GM08714 (cell line): ENCODE data around the gene INSL3.
"Not testable (repeated sequence)": the region's sequence is repeated elsewhere in the genome, so short reads cannot be mapped to it uniquely, and the experiment has no call there.

Source experiments
- H3K4me3 ChIP-seq: fragments of 200-500 bp; sonication (Bioruptor generic); 2 replicates; pipeline ENCODE4 v1.5.1; 2014; ENCODE audit warnings: mild to moderate bottlenecking, low read length, inconsistent platforms
- ZNF274 ChIP-seq: IDR thresholded peaks from 2 replicates; pipeline ENCODE4 v1.6.1; 2012; ENCODE audit warnings: mild to moderate bottlenecking, low read depth, low read length

Gene INSL3

GRCh38 chr19:17794412-17794730 lies 26.9 kb downstream of the INSL3 start:
- TF ChIP-seq ZNF274, result no peak
- H3K4me3 ChIP-seq, result no peak overlapping the region

- TF ChIP-seq ZNF274, result no peak
- no peak overlapping the region for H3K4me3 ChIP-seq
Observed at GRCh38 chr19:17790059-17790780, 31.1 kb downstream of the INSL3 start.

DNA sequence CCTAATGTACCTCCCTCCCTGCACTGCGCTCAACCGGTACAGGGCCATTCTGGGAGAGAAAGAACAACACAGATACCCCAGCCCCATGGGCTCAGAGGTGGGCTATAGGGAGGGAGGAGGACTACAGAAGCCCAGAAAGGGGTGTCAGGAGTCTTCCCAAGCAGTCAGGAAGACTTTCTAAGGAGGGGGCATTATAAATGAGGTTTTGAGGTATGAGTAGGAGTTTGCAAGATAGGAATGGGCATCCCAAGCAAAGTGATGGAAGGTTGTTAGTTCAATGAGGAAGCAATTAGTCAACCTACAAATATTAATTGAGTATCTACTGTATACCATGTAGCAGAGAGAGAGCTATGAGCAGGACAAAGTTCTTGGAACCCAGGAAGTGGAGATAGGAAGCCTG lies 32.7 kb downstream of the INSL3 start:
- no peak overlapping the region for H3K4me3 ChIP-seq
- no peak for TF ChIP-seq ZNF274

DNA sequence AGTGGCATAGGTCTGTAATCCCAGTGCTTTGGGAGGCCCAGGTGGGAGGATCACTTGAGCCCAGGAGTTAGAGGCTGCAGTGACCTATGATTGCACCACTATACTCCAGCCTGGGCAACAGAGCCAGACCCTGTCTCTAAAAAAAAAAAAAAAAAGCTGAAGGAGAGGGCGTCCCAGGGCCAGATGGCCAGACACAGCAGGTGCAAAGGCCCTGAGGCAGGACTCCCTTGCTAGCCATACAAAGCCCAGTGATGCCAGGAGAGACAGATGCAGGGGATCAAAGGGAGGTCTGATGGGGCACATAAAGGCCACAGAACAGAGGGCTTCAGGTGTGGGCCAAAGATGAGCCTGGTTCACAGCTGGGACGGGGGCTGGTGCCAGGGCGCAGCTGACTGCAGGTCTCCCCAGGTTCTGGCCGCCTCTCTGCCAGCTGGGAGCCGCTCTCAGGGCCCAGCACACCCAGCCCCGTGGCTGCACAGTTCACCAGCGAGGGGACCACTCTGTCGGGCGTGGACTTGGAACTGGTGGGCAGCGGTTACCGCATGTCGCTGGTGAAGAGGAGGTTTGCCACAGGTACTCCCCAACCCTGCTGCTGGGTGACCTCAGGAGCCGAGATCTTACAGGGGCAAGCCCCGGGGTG lies 33.9 kb downstream of the INSL3 start:
- TF ChIP-seq ZNF274, result no peak
- no peak overlapping the region for H3K4me3 ChIP-seq

GRCh38 chr19:17784201-17785008 lies 36.9 kb downstream of the INSL3 start:
- no peak for TF ChIP-seq ZNF274
- no peak overlapping the region for H3K4me3 ChIP-seq

GRCh38 chr19:17783721-17784120 lies 37.6 kb downstream of the INSL3 start:
- not testable (repeated sequence) for H3K4me3 ChIP-seq

GRCh38 chr19:17780781-17781180 lies 40.5 kb downstream of the INSL3 start:
- TF ChIP-seq ZNF274, result no peak
- no peak overlapping the region for H3K4me3 ChIP-seq

DNA sequence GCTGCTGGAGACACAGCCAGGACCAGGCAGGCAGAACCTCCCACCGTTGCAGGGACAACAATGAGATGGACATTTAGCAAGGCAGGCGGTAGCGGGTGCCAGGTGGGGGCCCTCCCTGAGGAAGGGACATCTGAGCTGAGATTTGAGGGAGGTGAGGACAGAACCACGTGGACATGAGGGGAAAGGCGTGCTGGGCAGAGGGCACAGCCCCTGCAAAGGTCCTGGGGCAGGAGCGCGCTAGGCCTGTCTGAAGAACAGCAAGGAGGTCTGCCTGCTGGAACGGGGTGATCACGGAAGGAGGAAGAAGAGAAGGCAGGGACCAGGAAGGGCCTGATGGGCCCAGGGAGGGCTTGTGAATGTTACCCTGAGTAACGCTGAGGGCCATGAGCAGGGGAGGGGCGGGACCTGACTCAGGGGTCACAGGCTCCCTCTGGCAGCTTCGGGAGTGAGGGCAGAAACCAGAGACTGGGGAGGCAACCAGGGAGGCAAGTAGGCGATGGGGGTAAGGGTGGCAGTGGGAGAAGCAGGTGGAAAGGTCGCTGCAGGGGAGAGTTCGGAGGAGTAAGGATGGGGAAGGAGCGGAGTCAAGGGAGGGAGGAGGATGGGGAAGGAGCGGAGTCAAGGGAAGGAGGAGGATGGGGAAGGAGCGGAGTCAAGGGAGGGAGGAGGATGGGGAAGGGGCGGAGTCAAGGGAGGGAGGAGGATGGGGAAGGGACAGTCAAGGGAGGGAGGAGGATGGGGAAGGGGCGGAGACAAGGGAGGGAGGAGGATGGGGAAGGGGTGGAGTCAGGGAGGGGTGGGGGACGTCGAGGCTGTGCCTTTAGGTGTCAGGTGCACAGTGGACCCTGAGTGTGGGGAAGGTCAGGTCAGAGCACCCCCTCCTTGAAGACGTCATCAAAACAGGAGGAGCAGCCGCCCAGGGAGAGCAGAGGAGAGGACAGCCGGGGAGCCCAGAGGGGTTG lies 42.1 kb downstream of the INSL3 start:
- H3K4me3 ChIP-seq, result no peak overlapping the region
- no peak for TF ChIP-seq ZNF274

DNA sequence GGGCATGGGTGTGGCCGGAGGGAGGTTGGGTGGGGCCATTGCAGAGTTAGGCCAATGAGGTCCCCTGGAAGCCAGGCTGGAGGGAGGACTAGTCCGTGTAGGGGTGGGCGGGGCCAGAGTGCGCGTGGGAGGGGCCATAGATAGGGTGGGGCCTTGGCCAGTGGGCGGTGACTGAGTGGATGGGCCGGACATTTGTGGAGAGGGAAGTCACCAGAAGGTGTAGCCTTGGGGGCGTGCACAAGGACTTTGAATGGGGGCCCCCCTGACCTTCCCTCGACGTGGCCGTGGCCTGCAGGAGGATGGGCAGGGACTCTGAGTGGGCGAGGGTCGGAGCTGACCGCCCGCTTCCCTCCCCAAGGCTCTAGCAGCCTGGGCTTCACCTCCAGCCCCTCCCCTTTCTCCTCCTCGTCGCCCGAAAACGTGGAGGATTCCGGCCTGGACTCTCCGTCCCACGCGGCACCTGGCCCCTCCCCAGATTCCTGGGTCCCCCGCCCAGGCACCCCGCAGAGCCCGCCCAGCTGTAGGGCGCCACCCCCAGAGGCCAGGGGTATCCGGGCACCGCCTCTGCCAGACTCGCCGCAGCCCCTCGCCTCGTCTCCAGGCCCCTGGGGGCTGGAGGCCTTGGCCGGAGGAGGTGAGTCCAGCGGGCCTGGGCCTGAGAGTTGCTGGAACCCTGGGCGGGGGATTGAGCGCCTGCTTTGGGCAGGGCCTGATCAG lies 42.9 kb downstream of the INSL3 start:
- no peak overlapping the region for H3K4me3 ChIP-seq
- TF ChIP-seq ZNF274, result no peak

DNA sequence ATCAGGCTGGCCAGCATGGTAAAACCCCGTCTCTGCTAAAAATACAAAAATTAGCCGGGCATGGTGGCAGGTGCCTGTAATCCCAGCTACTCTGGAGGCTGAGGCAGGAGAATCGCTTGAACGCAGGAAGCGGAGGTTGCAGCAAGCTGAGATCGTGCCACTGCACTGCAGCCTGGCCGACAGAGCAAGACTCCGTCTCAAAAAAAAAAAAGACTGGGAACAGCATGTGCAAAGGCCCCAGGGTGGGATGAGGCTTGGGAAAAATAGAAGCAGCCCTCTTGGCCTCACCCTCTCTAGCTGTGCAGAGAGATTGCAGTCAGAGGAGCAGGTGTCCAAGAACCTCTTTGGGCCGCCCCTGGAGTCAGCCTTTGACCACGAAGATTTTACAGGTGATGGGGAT lies 43.5 kb downstream of the INSL3 start:
- H3K4me3 ChIP-seq, result not testable (repeated sequence)

- H3K4me3 ChIP-seq, result no peak overlapping the region
- TF ChIP-seq ZNF274, result no peak
Observed at GRCh38 chr19:17775991-17776803, 45.1 kb downstream of the INSL3 start.

- no peak overlapping the region for H3K4me3 ChIP-seq
Observed at GRCh38 chr19:17775245-17775927, 45.9 kb downstream of the INSL3 start.

More at GRCh38 chr19:17775245-17775927, 45.9 kb downstream of the INSL3 start:
- TF ChIP-seq ZNF274, result no peak
